Measurements from ENCODE around the gene GOLGA8B.
"Not testable (repeated sequence)": the region's sequence is repeated elsewhere in the genome, so short reads cannot be mapped to it uniquely, and the experiment has no call there.

The GOLGA8B gene, protein sequence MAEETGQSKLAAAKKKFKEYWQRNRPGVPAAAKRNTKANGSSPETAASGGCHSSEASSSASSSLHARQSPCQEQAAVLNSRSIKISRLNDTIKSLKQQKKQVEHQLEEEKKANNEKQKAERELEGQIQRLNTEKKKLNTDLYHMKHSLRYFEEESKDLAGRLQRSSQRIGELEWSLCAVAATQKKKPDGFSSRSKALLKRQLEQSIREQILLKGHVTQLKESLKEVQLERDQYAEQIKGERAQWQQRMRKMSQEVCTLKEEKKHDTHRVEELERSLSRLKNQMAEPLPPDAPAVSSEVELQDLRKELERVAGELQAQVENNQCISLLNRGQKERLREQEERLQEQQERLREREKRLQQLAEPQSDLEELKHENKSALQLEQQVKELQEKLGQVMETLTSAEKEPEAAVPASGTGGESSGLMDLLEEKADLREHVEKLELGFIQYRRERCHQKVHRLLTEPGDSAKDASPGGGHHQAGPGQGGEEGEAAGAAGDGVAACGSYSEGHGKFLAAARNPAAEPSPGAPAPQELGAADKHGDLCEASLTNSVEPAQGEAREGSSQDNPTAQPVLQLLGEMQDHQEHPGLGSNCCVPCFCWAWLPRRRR

DNA sequence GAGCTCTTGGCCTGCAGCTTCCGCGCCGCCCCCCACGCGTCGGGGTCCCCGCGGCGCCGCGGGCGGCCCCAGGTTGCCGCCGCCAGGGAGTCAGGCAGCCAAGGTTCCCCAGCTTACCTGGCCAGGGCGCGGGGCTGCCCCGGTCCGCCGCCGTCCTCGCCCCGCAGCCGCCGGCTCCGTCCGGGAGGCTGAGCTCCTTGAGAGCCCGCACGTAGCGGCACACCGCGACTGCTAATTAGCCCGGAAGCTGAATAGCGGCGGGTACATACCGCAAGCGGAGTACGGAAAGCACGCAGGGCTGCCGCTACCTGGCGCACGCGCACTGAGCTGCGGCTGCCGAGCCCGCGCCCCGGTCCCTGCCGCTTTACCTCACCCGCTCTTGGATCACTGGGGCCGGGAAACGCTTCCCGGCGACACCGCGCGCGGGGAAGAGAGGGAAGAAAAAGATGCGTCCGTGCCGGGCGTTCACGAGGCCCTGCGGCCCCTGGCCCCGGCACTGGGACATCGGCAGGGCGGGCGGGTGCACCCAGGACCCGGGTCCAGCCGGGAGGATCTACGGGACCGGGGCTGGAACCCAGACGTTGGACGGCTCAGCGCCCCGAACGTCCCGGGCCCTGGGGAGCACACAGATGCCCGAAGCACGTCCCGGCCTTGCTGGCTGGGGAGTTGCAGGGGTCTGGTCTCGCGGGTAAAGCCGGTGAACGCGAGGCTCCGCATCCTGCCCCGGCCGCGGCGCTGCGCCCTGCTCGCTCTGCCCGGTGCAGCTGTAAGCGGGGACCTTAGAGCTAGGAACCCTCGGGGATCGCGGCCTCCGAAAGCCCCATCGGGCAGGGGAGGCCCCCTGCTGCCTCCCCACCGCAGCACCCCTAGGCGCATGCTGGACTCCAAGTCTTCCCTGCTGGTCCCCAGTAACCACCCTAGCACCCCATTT is at the start of gene GOLGA8B:
Gene GOLGA8B (minus strand): TSS at position 253 of the 931 bp plus-strand sequence. CDS start 47,739 bp downstream, outside the sequence.
- DNase-seq = peak; percentile 83

DNA sequence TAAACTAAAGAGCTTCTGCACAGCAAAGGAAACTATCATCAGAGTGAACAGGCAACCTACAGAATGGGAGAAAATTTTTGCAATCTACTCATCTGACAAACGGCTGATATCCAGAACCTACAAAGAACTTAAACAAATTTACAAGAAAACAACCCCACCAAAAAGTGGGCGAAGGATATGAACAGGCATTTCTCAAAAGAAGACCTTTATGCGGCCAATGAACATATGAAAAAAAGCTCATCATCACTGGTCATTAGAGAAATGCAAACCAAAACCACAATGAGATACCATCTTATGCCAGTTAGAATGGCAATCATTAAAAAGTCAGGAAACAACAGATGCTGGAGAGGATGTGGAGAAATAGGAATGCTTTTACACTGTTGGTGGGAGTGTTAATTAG is 49.7 kb upstream of the GOLGA8B start:
- not testable (repeated sequence) for DNase-seq

DNA sequence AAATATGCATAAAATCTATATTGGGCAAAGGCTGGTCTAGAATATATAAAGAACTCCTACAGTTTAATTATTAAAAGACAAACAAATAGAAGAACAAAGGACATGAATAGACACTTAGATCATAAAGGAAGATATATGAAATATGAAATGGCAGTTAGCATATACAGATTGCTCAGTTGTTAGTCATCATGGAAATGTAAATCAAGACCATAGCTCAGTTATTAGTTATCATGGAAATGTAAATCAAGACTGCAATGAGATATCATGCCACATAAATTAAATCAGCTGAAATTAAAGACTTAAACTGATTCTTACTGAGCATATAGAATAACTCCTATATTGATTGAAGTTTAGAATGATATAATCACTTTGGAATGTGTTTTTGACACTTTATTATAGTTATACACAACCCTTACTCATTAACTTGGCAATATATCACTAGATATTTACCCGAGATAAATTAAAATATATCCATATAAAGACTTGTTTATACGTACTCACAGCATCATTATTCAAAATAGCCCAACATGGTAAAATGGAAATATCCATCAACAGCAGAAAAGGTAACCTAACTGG is 45.2 kb upstream of the GOLGA8B start:
- no peak for DNase-seq

DNA sequence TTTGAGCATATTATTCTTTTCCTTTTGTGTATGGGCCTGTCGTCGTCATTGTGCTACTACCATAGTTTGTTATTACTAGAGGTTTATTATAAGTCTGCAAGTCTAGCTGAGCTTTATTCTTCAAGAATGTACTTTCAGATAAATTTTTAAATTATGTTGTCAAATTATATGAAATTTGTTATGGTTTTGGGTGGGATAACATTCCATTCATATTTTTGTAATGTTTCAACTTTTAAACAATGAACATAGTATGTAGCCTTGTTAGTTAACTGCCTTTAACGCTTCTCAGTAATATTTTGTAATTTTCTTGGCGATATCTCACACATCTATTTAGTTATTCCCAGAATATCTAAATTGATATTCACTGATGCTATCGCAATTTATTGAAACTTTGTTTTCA is 41.6 kb upstream of the GOLGA8B start:
- DNase-seq = no peak

DNA sequence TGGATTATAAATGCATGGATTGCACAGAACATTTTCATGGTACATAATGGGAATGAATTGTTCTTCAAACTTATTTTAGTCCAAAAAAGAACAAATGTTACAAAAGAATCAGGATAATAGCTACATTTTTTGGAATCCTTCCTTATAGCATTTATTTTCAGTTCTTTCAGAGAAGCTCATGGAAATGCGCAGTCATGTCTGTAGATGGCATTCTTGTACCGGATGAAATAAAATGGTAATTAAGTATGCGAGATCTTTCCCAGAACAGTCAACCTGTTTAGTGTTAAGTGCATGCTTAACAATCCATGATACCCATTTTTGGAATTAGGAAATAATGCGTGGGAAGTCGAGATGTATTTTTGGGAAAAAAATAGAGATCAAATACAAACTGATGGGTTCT is 38.2 kb upstream of the GOLGA8B start:
- no peak for DNase-seq

DNA sequence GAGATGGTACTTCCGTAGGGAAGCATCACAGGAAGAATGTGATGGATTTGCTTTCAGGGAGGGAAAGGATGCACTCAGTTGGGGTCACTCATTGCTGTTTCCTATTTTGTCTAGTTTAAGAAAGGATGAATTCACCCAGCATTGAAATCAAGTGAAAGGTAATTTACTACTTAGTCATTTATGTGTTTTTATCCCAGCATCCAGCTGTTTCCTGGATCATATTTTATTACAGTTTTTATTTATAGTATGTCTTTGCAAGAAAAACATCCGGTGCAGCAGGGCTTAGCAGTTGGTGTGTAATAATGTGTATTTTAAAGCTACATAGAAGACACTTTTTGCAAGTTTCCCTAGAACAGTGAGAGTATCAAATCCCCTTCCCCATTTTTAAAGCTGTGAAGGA is 37.4 kb upstream of the GOLGA8B start:
- DNase-seq = no peak

DNA sequence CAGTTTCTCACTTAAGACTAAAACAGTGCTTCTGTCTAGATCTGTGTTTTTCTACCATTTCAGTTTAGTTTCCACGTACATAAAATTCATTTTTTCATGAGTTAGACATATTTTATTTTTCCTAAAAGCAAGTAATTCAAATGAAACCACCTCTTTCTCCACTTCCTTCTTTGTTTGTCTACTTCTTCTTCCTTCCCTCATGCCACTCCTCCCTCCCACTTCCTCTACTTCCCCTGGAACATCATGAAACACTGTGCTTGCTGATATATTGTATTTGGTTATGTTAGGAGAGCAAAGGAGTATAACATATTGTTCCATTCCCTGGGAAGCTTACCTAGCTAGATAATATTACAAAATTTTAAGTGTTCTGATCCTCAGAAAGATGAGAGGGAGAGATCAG is 36.7 kb upstream of the GOLGA8B start:
- DNase-seq = no peak

DNA sequence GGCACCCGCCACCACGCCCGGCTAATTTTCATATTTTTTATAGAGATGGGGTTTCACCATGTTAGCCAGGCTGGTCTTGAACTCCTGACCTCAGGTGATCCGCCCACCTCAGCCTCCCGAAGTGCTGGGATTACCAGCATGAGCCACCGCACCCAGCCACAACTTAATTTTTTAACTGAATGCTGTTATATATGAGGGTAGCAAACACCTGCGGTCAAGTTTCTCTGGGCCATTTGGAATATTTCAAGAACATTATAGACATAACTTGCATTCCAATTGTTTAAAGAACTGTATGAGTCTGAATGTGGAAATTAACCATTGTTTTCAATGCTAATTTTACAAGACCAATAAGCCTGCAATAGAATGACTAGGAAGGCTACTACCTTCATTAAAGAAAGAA is 35.7 kb upstream of the GOLGA8B start:
- DNase-seq = no peak

DNA sequence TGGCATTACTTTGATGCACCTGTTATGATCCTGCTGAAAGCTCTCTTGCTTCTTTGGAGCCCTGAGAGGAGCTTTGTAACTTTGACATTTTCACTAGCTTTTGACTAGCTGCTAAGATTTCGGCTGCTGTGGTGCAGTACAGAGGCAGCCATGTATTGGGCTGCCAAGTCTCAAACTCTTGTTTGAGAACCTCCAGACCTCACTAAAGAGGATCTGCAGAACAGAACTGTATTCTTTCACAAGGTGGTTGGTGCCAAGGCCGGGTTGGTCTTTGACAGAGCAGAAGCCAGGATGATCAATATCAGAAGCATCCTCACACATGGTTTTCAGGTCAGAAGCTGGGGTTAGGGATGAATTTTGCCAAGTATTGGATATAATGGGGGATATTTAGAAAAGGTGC is 34.6 kb upstream of the GOLGA8B start:
- DNase-seq = no peak

DNA sequence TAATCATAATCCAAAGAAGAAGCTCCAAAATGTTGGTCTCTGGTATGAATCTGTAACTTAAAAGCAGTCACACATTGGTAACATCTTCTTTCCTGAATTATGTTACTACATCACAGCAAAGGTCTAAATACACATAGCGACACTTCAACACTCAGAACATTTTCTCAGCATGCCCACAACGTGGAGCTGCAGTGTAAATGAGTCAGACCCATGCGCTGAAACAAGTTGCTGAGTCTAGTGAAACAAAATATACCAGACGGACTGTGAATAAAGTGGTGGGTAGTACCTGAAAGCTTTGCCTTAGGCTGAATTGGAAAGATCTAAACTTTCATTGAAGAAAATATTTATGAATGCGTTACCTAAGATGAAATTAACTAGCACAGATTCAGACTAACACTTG is 33.2 kb upstream of the GOLGA8B start:
- no peak for DNase-seq

DNA sequence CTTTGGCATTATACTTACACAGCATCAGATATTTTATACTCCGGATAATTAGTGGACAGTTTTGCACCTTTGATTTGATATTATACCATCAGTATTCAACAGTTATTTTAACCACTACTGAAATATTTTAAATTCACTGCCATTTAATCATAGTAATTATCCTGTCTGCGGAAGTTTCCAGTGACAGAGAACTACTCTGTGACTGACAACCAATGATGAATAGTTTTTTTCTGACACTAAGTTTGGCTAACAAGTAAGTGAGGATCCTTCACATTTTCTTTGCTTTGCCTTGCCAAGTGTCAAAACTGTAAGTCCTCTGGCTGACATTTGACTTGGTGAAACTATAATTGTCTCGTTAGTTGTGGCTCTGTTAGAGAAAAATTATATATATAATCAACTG is 30.5 kb upstream of the GOLGA8B start:
- no peak for DNase-seq

DNA sequence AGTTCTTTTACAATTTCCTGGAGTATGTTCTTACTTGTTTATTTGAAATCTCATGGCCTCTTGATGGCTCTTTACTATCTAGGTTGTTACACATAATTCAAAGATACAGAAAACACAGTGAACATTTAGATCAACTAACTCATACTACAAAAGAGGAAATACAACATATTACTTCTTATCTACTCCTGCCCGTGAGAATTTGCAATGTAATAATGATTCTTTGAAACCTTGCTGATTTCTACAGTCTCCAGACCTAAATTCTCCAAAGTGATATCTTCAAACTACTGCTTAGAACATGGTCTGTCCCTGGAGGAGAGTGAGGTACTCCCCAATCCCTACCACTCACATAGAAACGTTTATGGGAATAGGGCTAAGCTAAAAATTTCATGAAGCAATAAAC is 29.9 kb upstream of the GOLGA8B start:
- DNase-seq = no peak

DNA sequence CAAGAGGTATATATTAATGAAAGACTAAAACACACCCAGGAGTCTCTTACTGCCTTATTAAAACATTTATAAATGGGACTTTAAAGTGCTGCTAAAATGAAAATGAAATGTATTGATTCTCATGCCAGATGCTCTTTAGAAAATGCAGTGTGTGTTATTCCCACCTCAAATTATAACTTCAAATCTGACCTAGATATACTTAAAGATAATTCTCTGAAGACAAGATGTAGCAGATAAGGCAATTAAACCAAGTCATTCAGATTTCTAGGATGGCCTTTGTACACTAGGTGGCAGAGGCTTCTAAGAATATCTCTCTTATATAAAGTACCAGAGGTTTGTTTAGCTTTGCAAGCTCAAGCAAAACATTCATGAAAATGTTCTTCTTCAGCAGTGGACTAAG is 26.9 kb upstream of the GOLGA8B start:
- no peak for DNase-seq

DNA sequence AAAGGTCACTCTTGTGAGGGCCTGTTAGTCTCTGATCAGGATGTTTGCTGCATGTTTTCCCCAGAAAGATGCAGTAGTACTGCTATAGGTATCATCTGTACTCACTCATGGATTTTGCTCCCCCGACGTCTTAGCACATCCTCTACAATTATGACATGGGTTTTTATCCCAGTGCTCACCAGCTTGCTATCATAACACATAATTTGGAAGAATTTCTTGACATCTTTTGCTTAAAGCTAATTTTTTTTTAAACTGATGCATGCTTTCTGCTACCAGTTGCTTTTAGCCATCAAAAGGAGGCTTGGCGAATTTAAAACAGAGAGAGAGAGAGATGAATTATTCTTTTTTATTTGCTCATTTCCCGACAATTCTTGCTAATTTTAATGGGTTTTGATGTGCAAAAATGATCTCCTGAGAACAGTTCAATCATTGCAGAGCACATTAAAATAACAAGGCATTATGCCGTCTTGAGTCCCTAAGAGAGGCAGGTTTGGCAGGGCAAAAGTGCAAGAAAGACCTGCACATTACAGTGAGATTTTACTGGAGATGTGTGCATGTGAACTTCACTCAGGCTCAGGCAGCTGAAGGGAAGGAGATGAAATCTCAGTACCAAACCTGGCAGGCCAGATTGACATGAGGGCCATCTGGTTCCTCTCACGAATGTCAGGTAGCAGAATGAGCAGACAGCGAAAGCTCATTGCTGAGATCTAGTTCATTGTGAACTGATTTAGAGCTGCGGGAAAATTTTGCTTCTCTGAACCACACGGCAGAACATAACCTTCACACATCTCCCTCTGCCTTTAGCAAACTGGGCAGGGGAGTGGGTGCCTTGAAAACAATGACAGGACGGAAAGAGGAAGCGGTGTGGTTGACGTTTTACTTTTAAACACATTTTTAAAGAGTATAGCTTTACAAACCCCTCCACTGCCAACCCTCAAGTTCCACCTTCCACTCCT is 25.9 kb upstream of the GOLGA8B start:
- DNase-seq = no peak

DNA sequence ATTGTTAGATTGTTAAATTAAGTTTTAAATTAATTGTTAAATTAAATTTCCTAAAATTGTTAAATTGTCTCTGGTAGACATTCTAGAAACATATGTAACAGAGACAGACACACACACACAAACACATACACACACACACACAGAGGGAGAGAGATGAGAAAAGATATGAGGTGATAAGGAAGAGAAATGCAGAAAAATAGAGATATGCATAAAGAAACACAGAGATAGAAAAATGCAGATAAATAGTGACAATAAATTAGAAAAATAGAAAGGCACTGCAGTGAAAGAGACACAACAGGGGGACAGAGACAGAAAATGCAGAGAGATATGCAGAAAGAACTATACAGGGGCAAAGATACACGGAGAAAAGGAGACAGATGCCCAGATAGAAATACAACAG is 25.1 kb upstream of the GOLGA8B start:
- no peak for DNase-seq

DNA sequence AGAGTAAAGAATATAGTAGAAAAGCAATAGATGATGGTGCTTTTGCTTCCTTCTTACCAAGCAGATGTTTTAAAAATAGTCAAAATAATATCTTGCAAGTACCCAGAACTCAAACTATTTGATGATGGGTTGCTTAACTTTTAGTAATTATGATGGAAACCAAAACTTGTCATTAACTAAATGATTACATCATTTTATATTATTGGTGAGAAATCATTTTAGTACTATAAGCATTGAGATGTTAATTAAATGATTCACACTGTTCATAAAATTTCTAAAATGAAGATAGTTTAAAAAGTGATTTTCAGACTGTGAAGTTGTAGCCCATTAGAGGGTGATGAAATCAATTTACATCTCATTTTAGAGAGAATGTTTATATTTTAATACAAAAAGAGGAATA is 24.4 kb upstream of the GOLGA8B start:
- DNase-seq = no peak

DNA sequence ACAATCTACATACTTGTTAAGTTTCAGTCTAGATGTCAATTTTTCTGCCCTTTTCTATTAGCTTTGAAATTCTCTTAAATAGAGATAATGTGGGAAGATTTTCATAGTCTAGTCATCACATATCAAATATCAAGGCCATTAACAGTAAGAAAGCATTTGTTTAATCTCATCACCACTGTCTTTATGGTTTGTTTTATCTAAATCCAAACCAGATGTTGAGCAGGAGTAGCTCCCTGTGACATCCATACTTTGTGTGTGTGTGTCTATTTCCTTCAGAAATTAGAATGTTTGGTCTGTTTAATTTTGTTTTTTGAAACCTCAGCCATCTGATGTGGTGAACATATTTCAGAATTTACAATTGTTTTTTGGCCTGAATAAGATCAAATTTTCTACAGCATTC is 23.1 kb upstream of the GOLGA8B start:
- DNase-seq = no peak

DNA sequence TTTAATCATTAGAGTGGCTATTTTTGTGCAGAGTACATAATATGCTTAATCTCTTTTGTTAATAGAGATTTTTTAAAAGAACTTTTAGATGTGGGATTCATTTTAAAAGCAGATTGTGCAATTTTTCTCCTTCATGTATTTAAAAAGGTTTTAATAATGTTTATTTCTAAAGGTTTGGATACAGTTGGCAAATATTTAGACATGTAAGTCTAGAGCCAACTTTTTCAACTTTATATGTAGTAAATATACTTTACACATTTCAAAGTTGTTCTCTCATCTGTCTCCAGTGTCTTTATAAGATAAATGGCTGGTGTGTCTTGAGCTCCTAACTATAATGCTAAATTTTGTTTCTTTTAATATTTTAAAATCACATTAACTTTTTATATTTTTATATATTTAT is 22.7 kb upstream of the GOLGA8B start:
- no peak for DNase-seq

DNA sequence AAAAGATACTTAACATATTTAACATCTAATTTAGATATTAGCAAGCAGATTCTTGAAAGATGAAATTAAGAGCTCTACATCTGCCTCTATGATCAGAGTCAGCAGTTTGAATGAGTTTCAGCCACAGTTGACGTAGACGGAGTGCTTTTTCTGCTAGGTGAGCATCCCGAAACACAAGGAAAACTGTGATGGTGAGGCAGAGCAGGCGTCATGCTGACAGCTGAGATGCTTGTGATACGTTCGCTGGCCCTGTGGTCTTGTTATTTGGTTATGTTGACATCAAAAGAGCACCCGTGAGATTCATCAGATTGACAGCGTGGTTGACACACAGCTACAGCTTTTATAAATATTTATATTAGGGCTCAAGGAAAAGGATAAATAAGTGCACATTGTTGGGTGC is 19.6 kb upstream of the GOLGA8B start:
- DNase-seq = no peak

DNA sequence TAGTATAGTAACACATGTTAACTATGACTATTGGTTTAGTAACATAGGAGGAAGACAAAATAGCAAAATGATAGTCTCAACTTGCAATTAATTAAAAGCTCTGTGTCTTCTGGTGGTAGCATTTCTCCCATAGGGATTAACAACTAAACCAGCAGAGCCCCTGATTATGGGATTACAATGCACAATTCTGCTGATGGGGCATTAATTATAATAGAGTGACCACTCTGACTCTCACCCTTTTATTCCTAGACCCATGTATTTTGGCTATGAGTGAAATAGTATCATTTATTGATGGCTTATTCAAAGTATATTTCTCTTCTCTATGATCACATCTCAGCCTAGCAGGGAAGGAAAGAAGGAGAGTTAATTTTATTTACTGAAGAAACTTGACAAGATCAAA is 17.5 kb upstream of the GOLGA8B start:
- DNase-seq = no peak

DNA sequence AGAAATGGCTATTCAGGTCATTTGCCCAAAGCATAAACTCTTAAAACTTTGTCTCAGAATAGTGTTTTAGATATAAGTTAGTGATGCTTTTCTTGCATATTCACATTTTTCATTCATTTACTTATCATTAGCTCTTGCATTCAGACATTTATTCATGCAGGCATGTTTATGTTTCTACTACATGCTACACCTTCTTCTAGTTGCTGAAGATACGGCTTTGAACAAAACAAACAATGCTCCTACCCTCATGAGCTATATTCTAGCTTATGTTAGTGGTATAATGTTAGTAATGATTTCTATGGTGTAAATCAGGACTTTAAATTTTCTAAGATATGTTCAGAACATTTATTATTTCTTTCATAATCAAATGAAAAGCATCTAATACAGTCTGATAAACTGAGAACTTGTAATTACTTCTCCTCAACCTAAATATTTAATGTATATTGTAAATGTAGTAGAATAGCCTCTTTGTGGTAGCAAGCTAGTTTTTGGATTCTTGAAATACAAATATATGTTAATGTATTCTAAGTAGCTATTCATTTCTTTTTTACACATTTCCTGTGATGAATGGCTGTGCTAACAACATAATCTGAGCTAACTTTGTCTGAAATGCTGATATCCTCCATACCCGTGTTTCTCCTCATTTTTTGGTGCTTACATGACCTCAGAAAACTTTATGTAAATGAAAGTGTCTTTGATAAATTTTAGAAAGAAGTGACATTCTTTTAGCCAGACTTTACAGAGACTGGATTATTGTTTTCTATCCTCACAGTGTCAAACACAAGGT is 15.5 kb upstream of the GOLGA8B start:
- DNase-seq = no peak
